T-helper 1 cell (primary cell): ENCODE data around the gene KIAA1671.

ENCODE experiments used
- DNase-seq, 5 donors: peaks; one replicate each; pipeline ENCODE4 v3.0.0-alpha.2; 2012 to 2020

KIAA1671 gene

DNA sequence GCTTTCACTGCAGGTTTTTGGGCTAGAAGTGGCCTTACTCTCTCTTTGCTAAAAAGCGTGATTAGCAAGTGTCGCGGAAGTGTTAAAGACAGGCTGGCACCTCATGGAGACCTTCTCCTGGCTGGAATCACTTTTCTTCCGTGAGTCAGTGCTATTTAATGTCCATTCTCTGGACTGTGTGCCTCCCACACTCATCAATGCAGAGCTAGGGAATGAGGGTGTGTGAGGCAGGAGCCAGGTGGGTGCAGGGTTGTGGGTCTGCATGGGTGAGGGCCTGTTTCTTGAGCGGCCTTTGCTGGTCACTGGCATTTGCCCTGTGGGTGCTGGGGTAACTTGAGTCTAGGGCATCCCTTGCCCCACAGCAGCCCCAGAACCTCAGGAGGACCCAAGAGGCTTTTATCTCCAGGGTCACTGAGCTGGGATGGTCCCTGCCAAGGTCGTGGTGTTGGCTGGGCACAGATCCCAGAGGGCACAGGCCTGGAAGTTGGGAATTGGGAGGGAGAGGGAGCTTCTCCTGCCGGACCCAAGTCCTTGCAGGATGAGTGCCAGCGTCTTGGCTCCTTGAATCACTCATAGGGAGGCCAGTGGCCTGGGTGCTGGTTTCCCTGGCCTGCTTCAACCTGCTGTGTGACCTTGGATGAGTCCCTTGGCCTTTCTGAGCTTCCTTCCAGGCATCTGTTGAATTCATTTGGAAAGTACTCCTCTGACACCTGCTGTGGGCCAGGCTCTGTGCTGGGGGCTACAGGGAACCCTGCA, 30.0 kb downstream of the KIAA1671 start:
- DNase-seq: no peak

DNA sequence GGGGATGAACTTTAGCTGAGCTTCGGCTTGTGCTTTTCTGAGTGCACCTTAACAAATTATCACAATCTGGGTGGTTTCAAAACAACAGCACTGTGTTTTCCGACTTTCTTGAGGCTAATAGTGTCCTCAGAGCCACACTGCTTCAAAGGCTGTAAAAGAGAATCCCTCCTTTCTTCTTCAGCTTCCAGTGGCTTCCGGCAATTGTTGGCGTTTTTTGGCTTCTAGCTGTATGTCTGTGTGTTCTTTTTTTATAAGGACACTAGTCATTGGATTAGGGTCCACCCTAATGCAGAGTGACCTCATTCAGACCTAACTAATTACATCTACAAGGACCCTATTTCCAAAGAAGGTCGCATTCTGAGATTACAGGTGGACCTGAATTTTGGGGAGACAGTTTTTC, 30.6 kb downstream of the KIAA1671 start:
- no peak for DNase-seq

GRCh38 chr22:24984122-24984521, 31.6 kb downstream of the KIAA1671 start:
- DNase-seq: no peak

GRCh38 chr22:24985826-24986214, 33.3 kb downstream of the KIAA1671 start:
- DNase-seq: peak in 1 of 5 donors; percentile 31

- DNase-seq: peak in 1 of 5 donors; percentile 66
Observed at GRCh38 chr22:24986816-24987215, 34.3 kb downstream of the KIAA1671 start.

GRCh38 chr22:24989135-24989534, 36.6 kb downstream of the KIAA1671 start:
- DNase-seq: no peak

- no peak for DNase-seq
Observed at GRCh38 chr22:24989541-24989951, 37.0 kb downstream of the KIAA1671 start.

- DNase-seq: no peak
Observed at GRCh38 chr22:24990344-24990905, 37.9 kb downstream of the KIAA1671 start.

DNA sequence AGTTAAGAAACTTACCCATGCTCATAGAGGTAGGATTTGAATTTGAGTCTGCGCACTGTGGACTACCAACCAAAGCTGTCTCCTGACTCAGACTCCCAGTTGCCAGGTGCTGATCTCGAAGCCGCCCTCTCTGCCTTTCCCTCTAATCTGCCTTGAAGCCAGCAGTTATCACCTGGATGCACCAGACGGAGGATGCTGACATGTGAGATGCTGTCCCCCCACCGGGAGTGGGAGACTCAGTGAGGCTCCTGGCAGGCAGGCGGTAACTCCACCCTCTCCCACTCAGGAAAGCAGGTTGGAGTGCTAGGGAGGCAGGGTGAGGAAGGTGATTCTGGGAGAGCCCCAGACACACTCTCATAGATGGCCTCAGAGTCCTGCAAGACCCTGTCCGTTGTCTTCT, 40.4 kb downstream of the KIAA1671 start:
- DNase-seq: no peak

- DNase-seq: peak in 1 of 5 donors; percentile 95
Observed at GRCh38 chr22:24994070-24994763, 41.7 kb downstream of the KIAA1671 start.

DNA sequence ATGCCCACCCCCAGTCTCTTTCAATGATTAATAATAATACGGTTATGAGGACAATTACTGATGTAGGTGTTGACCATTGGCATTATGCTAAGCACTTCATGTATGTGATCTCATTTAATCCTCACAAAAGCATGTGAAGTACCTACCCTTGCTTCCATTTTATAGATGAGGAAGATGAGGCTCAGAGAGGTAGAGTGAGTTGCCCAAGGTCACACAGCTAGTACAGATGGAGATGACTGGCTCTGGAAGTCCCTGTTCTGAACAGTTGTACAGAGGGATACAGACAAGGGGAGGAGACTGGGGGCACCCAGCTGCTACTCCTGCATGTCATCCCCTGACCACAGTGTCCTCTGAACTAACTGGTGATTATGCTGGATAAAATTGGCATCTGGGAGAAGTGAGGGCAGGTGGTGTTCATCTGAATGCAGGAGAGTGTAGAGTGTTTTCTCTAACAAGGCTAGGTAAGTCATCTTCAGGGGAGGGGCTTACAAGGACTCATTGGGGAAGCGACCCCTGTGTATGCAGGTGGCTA, 43.2 kb downstream of the KIAA1671 start:
- DNase-seq: no peak

- DNase-seq: no peak
Observed at GRCh38 chr22:24996420-24996952, 44.0 kb downstream of the KIAA1671 start.

- DNase-seq: no peak
Observed at GRCh38 chr22:24997023-24997422, 44.5 kb downstream of the KIAA1671 start.

DNA sequence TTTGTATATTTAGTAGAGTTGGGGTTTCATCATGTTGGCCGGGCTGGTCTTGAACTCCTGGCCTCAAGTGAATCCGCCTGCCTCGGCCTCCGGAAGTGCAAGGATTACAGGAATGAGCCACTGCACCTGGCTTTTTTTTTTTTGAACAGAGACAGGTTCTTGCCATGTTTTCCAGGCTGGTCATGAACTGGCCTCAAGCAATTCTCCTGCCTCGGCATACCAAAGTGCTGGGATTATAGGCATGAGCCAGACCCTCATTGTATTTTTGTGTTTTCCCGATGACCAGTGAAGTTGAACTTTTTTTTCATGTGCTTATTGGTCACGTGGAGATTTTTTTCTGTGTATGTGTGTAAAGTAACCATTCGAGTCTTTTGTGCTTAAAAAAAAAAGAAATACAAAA, 48.2 kb downstream of the KIAA1671 start:
- no peak for DNase-seq

GRCh38 chr22:25002241-25002985, 49.9 kb downstream of the KIAA1671 start:
- DNase-seq: peak in 1 of 5 donors; percentile 59

DNA sequence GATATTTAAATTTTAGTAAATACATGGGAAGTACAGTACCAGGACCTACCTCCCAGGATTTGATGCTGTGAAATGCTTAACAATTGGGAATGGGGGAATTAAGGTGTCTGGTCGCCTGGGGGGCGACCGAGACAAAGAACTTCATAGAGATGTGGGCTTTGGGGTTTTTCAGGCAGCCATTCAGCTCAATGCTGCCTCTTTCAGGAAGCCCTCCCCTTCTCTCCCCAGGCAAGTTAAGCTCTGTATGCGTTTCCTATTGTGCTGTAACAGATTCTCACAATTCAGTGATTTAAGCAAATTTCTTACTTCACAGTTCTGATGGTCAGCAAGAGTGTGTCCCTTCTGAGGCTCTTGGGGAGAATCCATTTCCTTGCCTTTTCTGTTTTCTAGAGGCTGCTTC, 53.8 kb downstream of the KIAA1671 start:
- DNase-seq: no peak

DNA sequence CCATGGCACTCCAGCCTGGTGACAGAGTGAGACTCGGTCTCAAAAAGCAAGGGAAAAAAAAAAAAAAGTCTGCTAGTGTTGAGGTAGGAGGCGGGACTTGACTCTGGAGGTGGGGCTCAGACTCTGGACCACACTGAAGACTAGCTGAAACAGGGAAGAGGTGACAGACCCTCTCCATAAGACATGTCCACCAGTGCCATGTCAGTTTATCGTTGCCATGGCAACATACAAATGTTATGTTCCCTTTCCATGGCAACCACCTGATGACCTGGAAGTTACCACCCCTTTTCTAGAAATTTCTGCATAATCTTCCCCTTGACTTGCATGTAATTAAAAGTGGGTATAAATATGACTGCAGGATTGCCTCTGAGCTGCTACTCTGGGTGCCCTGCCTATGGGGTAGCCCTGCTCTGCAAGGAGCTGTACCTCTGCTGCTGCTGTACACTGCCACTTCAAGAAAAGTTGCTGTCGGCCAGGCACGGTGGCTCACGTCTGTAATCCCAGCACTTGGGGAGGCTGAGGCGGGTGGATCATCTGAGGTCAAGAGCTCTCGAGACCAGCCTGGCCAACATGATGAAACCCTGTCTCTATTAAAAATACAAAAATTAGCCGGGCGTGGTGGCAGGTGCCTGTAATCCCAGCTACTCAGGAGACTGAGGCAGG, 55.1 kb downstream of the KIAA1671 start:
- DNase-seq: no peak

DNA sequence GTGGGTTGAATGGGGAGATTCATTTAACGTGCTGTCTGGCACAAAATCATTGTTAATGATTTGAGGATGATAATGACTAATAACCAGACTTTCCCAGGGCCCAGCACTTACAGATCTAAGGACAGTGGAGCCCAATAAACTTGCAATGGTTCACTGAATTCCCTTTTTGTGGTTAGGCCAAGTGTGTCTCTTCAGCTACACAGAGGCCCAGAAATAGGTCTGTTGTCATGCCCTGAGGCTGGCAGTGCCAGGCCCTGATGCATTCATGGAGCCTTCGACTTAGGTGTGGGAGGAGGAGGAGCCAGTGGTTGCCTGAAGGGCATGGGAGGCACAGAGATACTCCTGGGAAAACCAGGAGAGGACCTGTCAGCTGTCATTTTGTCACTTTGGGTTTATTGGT, 56.1 kb downstream of the KIAA1671 start:
- no peak for DNase-seq

DNA sequence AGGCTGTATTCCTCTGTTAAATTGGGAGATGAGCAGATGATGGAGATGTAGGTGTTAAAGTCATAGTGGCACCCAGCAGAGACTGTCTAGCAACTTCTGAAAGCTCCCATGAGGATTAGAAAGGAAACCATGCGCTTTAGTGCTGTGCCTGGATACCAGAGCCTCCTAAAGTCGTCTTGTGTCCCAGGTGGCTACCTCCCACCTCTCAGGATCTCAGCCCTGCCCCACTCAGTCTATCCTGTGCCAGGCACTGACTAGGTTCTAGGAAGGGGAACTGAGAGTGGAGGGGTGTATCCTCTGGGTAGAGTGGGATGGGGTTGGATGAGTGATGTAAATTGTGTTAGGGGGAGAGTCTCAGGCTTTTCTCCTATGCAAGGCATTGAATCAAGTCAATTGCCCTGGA, 60.2 kb downstream of the KIAA1671 start:
- no peak for DNase-seq

DNA sequence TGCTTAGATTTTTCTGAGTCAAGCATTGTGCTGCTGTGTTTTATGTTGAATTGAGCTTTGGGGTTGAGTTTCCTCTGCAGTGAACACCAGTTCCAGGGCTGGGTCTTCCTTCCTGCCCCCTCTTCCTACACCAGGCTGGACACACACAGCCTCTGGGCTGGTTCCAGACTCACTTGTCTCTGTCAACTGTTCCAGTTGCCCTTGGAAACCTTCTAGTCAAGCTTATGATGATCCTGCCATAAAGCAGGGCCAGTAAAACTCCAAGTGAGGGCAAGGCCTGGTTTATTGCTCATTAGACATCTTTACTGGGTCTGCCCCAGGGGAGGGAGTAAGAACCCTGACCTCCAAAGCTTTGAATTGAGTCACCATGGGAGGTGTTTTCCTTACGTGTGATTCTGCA, 61.1 kb downstream of the KIAA1671 start:
- DNase-seq: no peak

DNA sequence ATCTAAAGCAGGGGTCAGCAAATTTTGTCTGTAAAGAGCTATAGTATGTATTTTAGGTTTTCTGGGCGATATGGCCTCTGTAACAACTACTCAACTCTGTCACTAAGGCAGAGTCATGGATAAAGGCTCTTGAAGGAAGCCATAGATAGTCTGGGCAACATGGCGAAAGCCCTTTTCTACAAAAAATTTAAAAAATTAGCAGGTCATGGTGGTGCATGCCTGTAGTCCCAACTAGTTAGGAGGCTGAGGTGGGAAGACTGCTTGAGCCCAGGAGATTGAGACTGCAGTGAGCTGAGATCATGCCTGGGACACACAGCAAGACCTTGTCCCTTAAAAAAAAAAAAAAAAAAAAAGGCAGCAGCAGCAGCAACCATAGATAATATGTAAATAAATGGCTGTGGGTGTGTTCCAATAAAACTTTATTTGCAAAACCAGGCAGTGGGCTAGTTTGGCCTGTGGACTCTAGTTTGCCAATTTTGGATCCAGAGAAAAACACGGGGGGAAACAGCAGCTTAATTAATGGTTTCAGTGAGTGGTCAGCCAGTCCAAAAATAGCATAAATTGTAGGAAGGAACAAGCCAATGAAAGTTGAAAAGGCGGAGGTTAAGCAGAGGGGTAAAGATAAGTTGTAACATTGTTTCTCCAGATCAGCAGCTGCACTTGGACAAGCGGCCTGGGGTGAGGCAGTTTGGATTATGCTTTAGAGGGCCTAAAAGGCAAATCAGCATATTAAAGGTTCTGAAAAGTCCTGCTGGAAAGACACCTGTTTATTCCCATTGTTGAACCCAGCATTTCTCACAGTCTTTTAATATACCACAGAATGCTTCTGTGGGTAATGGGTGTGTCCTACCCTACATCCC, 62.6 kb downstream of the KIAA1671 start:
- no peak for DNase-seq
